Erythroblast (primary cell): Measurements from ENCODE around the gene FMN2.

Experiments
- GATA1 ChIP-seq: IDR thresholded peaks from 2 replicates; pipeline ENCODE4 v1.6.1; 2011; ENCODE audit warnings: low read depth, mild to moderate bottlenecking, control low read depth, low read length, moderate library complexity
- POLR2A ChIP-seq: IDR thresholded peaks from 2 replicates; pipeline ENCODE4 v1.6.1; 2011; ENCODE audit warnings: mild to moderate bottlenecking, low read length

GRCh38 chr1:240363914-240364313 is 272.2 kb downstream of the FMN2 start:
- TF ChIP-seq POLR2A (no peak), GATA1 (no peak)
